GM20000 (cell line): ENCODE data around the gene RYR1.

ENCODE experiments used
- DNase-seq: peaks from one replicate; pipeline ENCODE4 v3.0.0; 2012; ENCODE audit warnings: low spot score
- TF ChIP-seq, protein P1 (sequence below): IDR thresholded peaks from 2 replicates; pipeline ENCODE4 v1.5.1; 2012; ENCODE audit warnings: mild to moderate bottlenecking, control low read depth; ENCODE audit errors: extremely low read depth, missing control alignments

Gene RYR1

DNA sequence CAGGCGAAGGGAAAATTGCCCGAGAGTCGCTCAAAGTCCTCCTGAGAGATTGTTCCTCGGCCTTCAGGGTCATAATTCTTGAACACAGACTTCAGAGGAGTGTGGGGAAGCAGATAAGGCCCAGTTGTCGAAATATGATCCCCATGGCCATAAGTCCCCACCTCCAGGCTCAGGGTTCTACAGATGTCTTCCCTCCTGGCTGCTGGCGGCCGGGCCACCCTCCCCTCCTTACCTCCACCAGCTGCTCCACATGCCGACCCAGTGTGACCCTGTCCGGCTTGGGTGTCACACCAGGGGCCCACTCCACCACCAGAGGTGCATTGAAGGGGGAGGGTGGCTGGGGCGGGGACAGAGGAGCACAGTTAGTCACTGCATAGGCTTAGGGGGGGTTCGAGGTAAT is 20.5 kb upstream of the RYR1 start:
- no peak for DNase-seq
- TF ChIP-seq, protein P1, sequence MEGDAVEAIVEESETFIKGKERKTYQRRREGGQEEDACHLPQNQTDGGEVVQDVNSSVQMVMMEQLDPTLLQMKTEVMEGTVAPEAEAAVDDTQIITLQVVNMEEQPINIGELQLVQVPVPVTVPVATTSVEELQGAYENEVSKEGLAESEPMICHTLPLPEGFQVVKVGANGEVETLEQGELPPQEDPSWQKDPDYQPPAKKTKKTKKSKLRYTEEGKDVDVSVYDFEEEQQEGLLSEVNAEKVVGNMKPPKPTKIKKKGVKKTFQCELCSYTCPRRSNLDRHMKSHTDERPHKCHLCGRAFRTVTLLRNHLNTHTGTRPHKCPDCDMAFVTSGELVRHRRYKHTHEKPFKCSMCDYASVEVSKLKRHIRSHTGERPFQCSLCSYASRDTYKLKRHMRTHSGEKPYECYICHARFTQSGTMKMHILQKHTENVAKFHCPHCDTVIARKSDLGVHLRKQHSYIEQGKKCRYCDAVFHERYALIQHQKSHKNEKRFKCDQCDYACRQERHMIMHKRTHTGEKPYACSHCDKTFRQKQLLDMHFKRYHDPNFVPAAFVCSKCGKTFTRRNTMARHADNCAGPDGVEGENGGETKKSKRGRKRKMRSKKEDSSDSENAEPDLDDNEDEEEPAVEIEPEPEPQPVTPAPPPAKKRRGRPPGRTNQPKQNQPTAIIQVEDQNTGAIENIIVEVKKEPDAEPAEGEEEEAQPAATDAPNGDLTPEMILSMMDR: no peak

DNA sequence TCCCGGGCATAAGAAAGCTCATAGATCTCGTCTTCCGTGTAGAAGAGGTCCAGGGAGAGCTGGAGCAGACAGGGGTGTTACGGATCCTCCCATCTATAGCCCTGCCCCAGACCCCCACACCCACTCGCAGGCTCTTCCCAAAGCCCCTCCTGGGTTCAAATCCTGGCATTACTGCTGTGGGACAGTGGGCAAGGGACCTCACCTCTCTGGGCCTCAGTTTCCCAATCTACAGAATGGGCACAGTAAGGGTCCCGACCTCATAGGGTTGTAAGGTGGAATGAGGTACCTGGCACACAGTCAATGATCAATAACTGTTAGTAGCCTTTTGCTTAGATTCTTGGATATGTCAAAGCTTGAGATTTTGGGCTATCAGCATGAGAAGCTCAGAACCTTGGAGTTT is 20.1 kb upstream of the RYR1 start:
- no peak for DNase-seq
- TF ChIP-seq, protein P1: no peak

DNA sequence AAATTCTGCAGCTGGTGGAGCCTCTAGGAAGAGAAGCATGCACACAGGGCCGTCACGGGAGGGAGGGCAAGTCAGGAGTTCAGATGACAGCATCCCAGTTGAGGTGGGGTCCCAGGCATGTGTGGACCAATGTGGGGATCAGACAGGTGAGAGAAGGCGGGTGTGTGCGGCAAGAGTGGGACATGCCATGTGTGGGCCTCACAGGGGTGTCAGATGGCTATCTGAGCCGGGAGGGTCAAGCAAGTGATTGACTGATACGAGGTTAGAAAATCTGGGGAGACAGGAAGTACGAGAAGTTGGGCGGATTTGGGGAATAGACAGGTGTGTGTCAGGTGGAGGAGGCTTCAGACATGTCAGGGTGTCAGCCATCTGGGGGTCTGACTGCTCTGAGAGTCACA is 16.3 kb upstream of the RYR1 start:
- DNase-seq: no peak
- TF ChIP-seq, protein P1: no peak

DNA sequence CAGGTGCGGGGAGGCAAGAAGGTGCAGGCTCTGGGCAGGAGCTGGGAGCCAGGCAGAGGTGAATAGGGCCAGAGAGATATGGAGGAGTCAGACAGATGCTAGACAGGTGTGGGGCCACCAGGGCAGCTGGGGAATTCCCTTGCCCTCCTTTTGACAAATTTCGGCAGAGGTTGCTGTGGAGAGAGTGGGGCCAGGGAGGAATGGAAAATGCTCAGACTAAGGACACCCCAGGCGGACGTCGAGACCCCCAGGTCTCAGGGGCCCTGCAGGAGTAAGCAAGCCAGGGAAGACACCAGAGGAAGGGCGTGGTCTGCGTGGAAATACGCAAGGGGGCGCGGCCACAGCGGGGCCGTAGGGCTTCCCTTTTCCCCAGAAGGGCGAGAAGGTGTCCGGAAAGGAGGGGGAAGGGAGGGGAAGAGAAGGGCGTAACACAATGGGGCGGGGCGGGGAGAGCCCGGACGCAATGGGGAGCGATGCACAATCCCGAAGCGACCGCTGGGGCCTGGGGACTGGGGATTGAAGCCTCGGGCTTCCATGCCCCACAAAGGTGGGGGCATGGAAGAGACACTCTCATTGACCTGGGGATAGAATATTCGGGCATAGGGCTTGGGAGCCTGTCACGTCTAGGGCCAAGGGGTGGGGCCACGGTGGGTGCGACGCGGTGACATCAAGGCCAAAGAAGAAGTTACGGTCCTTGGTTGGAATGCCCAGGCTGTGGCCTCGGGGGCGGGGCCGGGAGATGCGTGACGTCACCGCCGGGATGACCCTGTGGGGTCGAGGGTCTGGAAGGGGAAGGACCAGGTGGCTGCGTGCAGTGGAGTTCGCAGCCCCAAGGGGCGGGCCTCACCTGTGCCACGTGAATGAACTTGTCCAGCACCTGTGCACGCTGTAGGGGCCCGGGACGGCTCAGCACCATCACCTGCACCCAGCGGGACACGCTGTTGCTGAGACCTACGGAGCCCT is 15.7 kb upstream of the RYR1 start:
- TF ChIP-seq, protein P1: no peak
- peak; percentile 67 for DNase-seq

DNA sequence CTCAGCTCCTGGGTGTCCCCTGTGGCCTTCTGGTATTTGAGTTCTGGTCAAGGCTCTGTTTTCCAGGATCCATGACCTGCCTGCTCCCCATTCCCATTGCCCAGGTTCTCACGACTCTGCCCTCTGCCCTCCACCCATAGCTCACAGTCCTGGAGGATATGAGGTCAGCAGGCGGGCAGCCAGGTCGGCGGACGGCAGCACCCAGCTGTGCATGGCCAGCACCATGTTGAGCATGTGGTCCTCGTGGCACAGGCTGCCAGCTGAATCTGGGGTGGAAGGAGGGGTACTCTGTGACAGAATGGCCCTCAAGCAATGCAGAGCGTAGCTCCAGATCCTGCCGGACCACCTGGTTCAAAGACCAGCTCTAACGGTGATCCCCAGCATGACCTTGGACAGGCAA is 12.6 kb upstream of the RYR1 start:
- TF ChIP-seq, protein P1: no peak

DNA sequence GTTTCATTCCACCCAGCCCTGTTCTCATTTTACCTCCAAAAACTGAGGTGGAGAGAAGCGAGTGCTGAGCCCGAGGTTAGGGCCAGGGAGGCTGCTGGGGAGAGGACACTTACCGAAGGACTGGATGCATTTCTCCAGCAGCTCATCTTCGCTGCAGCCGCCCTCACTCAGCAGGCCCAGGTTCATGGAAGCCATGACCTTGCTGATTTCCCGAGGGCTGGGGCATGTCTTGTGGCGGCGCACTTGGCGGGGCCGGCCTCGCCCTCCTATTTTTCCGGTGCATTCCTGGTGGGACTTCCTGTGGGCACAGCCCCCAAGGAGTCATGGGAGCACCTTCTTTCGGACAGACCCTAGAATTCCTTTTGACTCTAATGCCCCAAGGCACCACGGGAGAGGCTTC is 11.6 kb upstream of the RYR1 start:
- DNase-seq: no peak
- TF ChIP-seq, protein P1: no peak

More for the DNA sequence above, 12.6 kb upstream of the RYR1 start:
- DNase-seq: no peak

DNA sequence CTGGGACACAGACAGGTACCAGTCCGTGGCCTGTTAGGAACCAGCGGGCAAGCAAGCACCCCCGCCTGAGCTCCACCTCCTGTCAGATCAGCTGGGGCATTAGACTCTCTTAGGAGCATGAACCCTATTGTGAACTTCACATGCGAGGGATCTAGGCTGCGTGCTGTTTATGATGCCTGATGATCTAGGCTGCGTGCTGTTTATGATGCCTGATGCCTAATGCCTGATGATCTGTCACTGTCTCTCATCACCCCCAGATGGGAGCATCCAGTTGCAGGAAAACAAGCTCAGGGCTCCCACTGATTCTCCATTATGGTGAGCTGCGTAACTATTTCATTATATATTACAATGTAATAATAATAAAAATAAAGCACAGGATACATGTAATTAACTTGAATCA is 11.1 kb upstream of the RYR1 start:
- TF ChIP-seq, protein P1: no peak
- no peak for DNase-seq
